Measurements from ENCODE around the gene MYL5. TPM values are rescaled to one million over a fixed set of nuclear protein-coding genes. Genes with fewer than 3 reads are reported as not detected.

The MYL5 gene
- total and polyA plus RNA-seq, 4 donors, result 2.4 to 5.0 (median 4.7) TPM

- H3K27ac ChIP-seq (ENCODE audit: low read depth in 1 of 2, low read length in 2 of 2), result no peak overlapping the region
- TF ChIP-seq HNF4A (conservative IDR thresholded peaks at IDR 0.05), result no peak
- peak; percentile 43 for TF ChIP-seq NR2F2 (IDR thresholded peaks at IDR 0.05)
- TF ChIP-seq ATF3 (IDR thresholded peaks at IDR 0.05), result no peak
- no peak for TF ChIP-seq RXRA (IDR thresholded peaks at IDR 0.05)
- no peaks in the 10 kb centered on the region for H3K4me1 ChIP-seq (ENCODE audit: control insufficient read depth in 4 of 4, insufficient read depth in 4 of 4, low read length in 3 of 4)
- DNase-seq (ENCODE audit: low spot score), result no peak
- no peak overlapping the region for H3K4me3 ChIP-seq (ENCODE audit: low read depth in 1 of 3, low read length in 3 of 3)
- H3K9ac ChIP-seq (ENCODE audit: low read depth in 1 of 2, low read length in 2 of 2), result no peak overlapping the region
- H3K9me3 ChIP-seq (ENCODE audit: control insufficient read depth in 4 of 4, low read length in 3 of 4), result no peaks in the 10 kb centered on the region
- 74% methylated on average over 27 of the region's 27 CpGs for WGBS
- peaks cover 0 to 2% (median 0%) of the 10 kb centered on the region in 4 donors for H3K27me3 ChIP-seq (ENCODE audit: control insufficient read depth in 4 of 4, insufficient read depth in 4 of 4, low read length in 3 of 4)
- no peaks in the 10 kb centered on the region for H3K36me3 ChIP-seq (ENCODE audit: control insufficient read depth in 4 of 4, insufficient read depth in 3 of 4, low read depth in 1 of 4, low read length in 3 of 4)
These were observed 16.3 kb upstream of the MYL5 start for GRCh38 chr4:657834-658667.

DNA sequence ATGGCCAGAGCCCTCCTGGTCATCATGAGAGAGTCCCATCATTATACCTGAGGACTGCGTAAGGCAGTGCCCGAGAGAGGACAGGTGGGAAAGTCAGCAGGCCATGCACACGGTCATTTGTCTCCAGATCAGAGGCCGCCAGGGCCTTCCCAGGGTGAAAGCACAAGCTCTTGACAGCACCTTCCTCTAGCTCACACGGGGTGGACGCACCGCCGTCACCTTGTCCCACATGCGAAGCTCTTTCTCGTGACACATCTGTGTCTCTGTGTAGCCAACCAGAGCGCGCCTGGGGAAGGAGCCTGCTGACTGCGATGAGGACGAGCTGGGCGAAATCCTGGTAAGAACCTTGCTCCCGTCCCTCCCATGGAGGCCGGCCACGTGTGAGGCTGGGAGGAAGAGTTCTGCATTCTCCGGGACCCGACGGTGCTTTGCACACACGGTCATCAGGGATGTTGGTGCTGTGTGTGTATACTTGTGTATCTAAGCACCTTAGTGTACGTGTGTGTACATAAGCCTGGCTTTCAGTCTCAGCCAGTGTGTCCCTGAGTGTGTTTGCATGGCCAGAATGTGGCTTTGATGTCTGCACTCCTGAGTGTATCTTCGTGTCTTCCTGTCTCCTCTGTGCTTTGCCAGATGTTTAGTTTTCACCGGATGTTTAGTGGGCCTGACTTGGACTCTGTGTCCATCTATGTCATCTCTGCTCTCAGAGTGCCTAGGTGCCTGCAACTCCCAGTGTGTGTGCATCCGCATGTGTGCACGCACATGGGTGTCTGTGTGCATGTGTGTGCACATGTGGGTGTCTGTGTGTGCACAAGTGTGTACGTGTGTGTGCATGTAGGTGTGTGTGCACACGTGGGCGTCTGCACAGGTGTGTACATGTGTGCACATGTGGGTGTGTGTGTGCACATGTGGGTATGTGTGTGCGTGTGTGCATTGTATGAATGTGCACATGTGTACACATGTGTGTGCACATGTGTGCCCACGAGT lies 15.4 kb upstream of the MYL5 start:
- H3K9ac ChIP-seq (ENCODE audit: low read depth in 1 of 2, low read length in 2 of 2), result no peak overlapping the region

More for the DNA sequence above, 15.4 kb upstream of the MYL5 start:
- DNase-seq (ENCODE audit: low spot score), result no peak
- 89% methylated on average over 32 of the region's 32 CpGs for WGBS
- H3K9me3 ChIP-seq (ENCODE audit: control insufficient read depth in 4 of 4, low read length in 3 of 4), result no peaks in the 10 kb centered on the region
- TF ChIP-seq, protein P1, sequence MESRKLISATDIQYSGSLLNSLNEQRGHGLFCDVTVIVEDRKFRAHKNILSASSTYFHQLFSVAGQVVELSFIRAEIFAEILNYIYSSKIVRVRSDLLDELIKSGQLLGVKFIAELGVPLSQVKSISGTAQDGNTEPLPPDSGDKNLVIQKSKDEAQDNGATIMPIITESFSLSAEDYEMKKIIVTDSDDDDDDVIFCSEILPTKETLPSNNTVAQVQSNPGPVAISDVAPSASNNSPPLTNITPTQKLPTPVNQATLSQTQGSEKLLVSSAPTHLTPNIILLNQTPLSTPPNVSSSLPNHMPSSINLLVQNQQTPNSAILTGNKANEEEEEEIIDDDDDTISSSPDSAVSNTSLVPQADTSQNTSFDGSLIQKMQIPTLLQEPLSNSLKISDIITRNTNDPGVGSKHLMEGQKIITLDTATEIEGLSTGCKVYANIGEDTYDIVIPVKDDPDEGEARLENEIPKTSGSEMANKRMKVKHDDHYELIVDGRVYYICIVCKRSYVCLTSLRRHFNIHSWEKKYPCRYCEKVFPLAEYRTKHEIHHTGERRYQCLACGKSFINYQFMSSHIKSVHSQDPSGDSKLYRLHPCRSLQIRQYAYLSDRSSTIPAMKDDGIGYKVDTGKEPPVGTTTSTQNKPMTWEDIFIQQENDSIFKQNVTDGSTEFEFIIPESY (IDR thresholded peaks at IDR 0.05), result no peak
- TF ChIP-seq JUND (IDR thresholded peaks at IDR 0.05) (no peak), HNF4G (IDR thresholded peaks at IDR 0.05) (no peak), NR2F2 (IDR thresholded peaks at IDR 0.05) (no peak), FOXA2 (IDR thresholded peaks at IDR 0.05) (no peak), RAD21 (IDR thresholded peaks at IDR 0.05) (no peak), EGR1 (IDR thresholded peaks at IDR 0.05; ENCODE audit: low read depth in 2 of 2) (no peak), RXRA (IDR thresholded peaks at IDR 0.05) (no peak), SP1 (IDR thresholded peaks at IDR 0.05) (no peak), REST (IDR thresholded peaks at IDR 0.05) (no peak), ATF3 (IDR thresholded peaks at IDR 0.05) (no peak), MAX (IDR thresholded peaks at IDR 0.05) (no peak), FOXA1 (IDR thresholded peaks at IDR 0.05) (no peak), YY1 (IDR thresholded peaks at IDR 0.05) (no peak), TAF1 (conservative IDR thresholded peaks at IDR 0.05) (no peak), GABPA (IDR thresholded peaks at IDR 0.05 in 1 of 2, conservative IDR thresholded peaks at IDR 0.05 in 1 of 2) (no peak), CTCF (IDR thresholded peaks at IDR 0.05; ENCODE audit: low read depth, low read length, missing input control) (no peak), HNF4A (conservative IDR thresholded peaks at IDR 0.05) (no peak)
- H3K4me1 ChIP-seq (ENCODE audit: control insufficient read depth in 4 of 4, insufficient read depth in 4 of 4, low read length in 3 of 4), result no peaks in the 10 kb centered on the region
- no peak overlapping the region for H3K27ac ChIP-seq (ENCODE audit: low read depth in 1 of 2, low read length in 2 of 2)
- H3K4me3 ChIP-seq (ENCODE audit: low read depth in 1 of 3, low read length in 3 of 3), result no peak overlapping the region
- H3K27me3 ChIP-seq (ENCODE audit: control insufficient read depth in 4 of 4, insufficient read depth in 4 of 4, low read length in 3 of 4), result peaks cover 0 to 2% (median 0%) of the 10 kb centered on the region in 4 donors
- no peaks in the 10 kb centered on the region for H3K36me3 ChIP-seq (ENCODE audit: control insufficient read depth in 4 of 4, insufficient read depth in 3 of 4, low read depth in 1 of 4, low read length in 3 of 4)

Measured in liver (tissue), 9 donors.